Trophoblast cell (in vitro differentiated cells and primary cell): Measurements from ENCODE around the gene PRDX5.

Experiments
- DNase-seq, 2 donors: peaks; one replicate each; pipeline ENCODE4 v3.0.0-alpha.2; 2016
- H2AFZ ChIP-seq: 2 replicates; pipeline ENCODE4 v1.6.1; 2013; ENCODE audit warnings: low read length, moderate library complexity, mild to moderate bottlenecking; ENCODE audit not compliant: insufficient read depth, poor library complexity
- H2AK5ac ChIP-seq: 2 replicates; pipeline ENCODE4 v1.6.1; 2013; ENCODE audit warnings: mild to moderate bottlenecking, low read length
- H2BK120ac ChIP-seq: 2 replicates; pipeline ENCODE4 v1.6.1; 2013; ENCODE audit warnings: low read length, mild to moderate bottlenecking, moderate library complexity; ENCODE audit not compliant: insufficient read depth, poor library complexity
- H2BK12ac ChIP-seq: 2 replicates; pipeline ENCODE4 v1.6.1; 2013; ENCODE audit warnings: mild to moderate bottlenecking, low read length, moderate library complexity
- H2BK5ac ChIP-seq: 2 replicates; pipeline ENCODE4 v1.6.1; 2013; ENCODE audit warnings: low read length, low read depth, moderate library complexity, mild to moderate bottlenecking; ENCODE audit not compliant: poor library complexity
- H3K14ac ChIP-seq: 2 replicates; pipeline ENCODE4 v1.6.1; 2013; ENCODE audit warnings: mild to moderate bottlenecking, low read length
- H3K18ac ChIP-seq: 2 replicates; pipeline ENCODE4 v1.6.1; 2013; ENCODE audit warnings: mild to moderate bottlenecking, low read length
- H3K23ac ChIP-seq: 2 replicates; pipeline ENCODE4 v1.6.1; 2013; ENCODE audit warnings: low read length
- H3K27ac ChIP-seq: 2 replicates; pipeline ENCODE4 v1.5.1; 2013; ENCODE audit warnings: low read depth, mild to moderate bottlenecking, inconsistent platforms, low read length, moderate library complexity
- H3K27me3 ChIP-seq: 2 replicates; pipeline ENCODE4 v1.6.1; 2013; ENCODE audit warnings: inconsistent platforms, mild to moderate bottlenecking, low read length, moderate library complexity; ENCODE audit not compliant: insufficient read depth
- H3K36me3 ChIP-seq, 2 experiments: 1 replicate in 1 of 2; 2 replicates in 1 of 2; pipeline ENCODE4 v1.6.1; 2013; ENCODE audit warnings: low read length in 2 of 2, mild to moderate bottlenecking in 2 of 2, moderate library complexity in 1 of 2; ENCODE audit not compliant: insufficient read depth in 2 of 2, control insufficient read depth in 1 of 2
- H3K4ac ChIP-seq: 2 replicates; pipeline ENCODE4 v1.6.1; 2013; ENCODE audit warnings: low read depth, mild to moderate bottlenecking, low read length, moderate library complexity
- H3K4me1 ChIP-seq, 2 experiments: 1 replicate in 1 of 2; 2 replicates in 1 of 2; pipeline ENCODE4 v1.6.1; 2013; ENCODE audit warnings: low read length in 2 of 2, mild to moderate bottlenecking in 2 of 2, moderate library complexity in 1 of 2; ENCODE audit not compliant: insufficient read depth in 2 of 2, control insufficient read depth in 1 of 2
- H3K4me2 ChIP-seq: 2 replicates; pipeline ENCODE4 v1.6.1; 2013; ENCODE audit warnings: inconsistent platforms, mild to moderate bottlenecking, low read length, moderate library complexity
- H3K4me3 ChIP-seq: 2 replicates; pipeline ENCODE4 v1.5.1; 2013; ENCODE audit warnings: mild to moderate bottlenecking, low read depth, low read length, inconsistent platforms
- H3K79me1 ChIP-seq: one replicate; pipeline ENCODE4 v1.6.1; 2013; ENCODE audit warnings: low read length
- H3K79me2 ChIP-seq: 2 replicates; pipeline ENCODE4 v1.6.1; 2013; ENCODE audit warnings: low read length, mild to moderate bottlenecking; ENCODE audit not compliant: control insufficient read depth, insufficient read depth, poor library complexity
- H3K9ac ChIP-seq: 2 replicates; pipeline ENCODE4 v1.6.1; 2013; ENCODE audit warnings: mild to moderate bottlenecking, low read length
- H3K9me3 ChIP-seq: 2 replicates; pipeline ENCODE4 v1.6.1; 2013; ENCODE audit warnings: low read depth, mild to moderate bottlenecking, control low read depth, inconsistent platforms, low read length; ENCODE audit not compliant: insufficient read depth
- H4K12ac ChIP-seq: 2 replicates; pipeline ENCODE4 v1.6.1; 2013; ENCODE audit warnings: low read depth, mild to moderate bottlenecking, low read length, moderate library complexity
- H4K8ac ChIP-seq: 2 replicates; pipeline ENCODE4 v1.6.1; 2013; ENCODE audit warnings: low read depth, mild to moderate bottlenecking, low read length, moderate library complexity
- H4K91ac ChIP-seq: one replicate; pipeline ENCODE4 v1.6.1; 2013; ENCODE audit warnings: low read depth, mild to moderate bottlenecking, low read length, moderate library complexity
- WGBS: extraction: QIAGEN DNeasy Blood & Tissue Kit; methylation state at CpG from one replicate; pipeline ENCODE4 v1.1.7; 2013; ENCODE audit warnings: missing lambda C conversion rate; ENCODE audit not compliant: insufficient read length, insufficient coverage; ENCODE audit errors: extremely low coverage; 5-methylcytosine and 5-hydroxymethylcytosine counted together

PRDX5 gene

GRCh38 chr11:64275031-64275800, 42.7 kb upstream of the PRDX5 start:
- WGBS = no CpG with 5 or more reads among the region's 15 CpGs
- no peak overlapping the region for H2AK5ac ChIP-seq
- no peak overlapping the region for H3K4me2 ChIP-seq
- peaks cover 21% of the 10 kb centered on the region for H3K79me1 ChIP-seq
- DNase-seq = peak; percentile 97 to 98
- H3K4me3 ChIP-seq = no peak overlapping the region
- H3K23ac ChIP-seq = no peak overlapping the region
- H3K4me1 ChIP-seq = peaks cover 14 to 16% of the 10 kb centered on the region in 2 experiments
- no peak overlapping the region for H4K12ac ChIP-seq
- H3K14ac ChIP-seq = no peak overlapping the region
- no peak overlapping the region for H2AFZ ChIP-seq
- H3K79me2 ChIP-seq = peaks cover 7% of the 10 kb centered on the region
- H4K91ac ChIP-seq = peak overlapping the region; percentile 10
- no peaks in the 10 kb centered on the region for H3K9me3 ChIP-seq
- H3K9ac ChIP-seq = no peak overlapping the region
- peaks cover 19 to 23% of the 10 kb centered on the region in 2 experiments for H3K36me3 ChIP-seq
- H4K8ac ChIP-seq = no peak overlapping the region
- no peak overlapping the region for H3K4ac ChIP-seq
- H3K18ac ChIP-seq = no peak overlapping the region
- H2BK5ac ChIP-seq = peak overlapping the region; percentile 19
- peak overlapping the region; percentile 78 for H3K27ac ChIP-seq
- H2BK12ac ChIP-seq = no peak overlapping the region
- peak overlapping the region; percentile 4 for H2BK120ac ChIP-seq
- no peaks in the 10 kb centered on the region for H3K27me3 ChIP-seq

DNA sequence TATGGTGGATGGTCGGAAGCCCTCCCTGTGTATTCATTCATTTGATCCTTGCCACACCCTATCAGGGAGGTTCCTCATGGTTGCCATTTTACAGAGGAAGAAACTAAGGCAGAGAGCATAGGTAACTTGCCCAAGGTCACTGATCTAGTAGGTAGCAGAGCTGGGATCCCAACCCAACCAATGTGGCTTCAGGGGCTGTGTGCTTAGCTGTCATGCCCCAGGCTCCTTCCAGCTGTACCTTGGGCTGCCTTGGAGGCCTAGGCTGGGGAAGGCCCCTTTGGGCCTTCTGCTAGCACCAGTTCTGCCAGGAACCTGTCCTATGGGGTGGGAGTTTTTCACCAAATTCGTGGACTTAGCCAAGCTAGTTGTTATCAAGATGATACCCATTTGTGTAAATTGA, 42.1 kb upstream of the PRDX5 start:
- H2AFZ ChIP-seq = no peak overlapping the region
- H2BK120ac ChIP-seq = peak overlapping the region; percentile 3
- H2AK5ac ChIP-seq = no peak overlapping the region
- H3K27ac ChIP-seq = peak overlapping the region; percentile 78
- no peak overlapping the region for H3K4me2 ChIP-seq
- H4K12ac ChIP-seq = no peak overlapping the region
- no peak overlapping the region for H3K9ac ChIP-seq
- peak overlapping the region; percentile 10 for H4K91ac ChIP-seq
- no peak overlapping the region for H3K18ac ChIP-seq
- H3K79me2 ChIP-seq = peaks cover 4% of the 10 kb centered on the region
- H3K9me3 ChIP-seq = no peaks in the 10 kb centered on the region
- peaks cover 14 to 16% of the 10 kb centered on the region in 2 experiments for H3K4me1 ChIP-seq
- peaks cover 19 to 23% of the 10 kb centered on the region in 2 experiments for H3K36me3 ChIP-seq
- WGBS = no CpG with 5 or more reads among the region's 2 CpGs
- H2BK12ac ChIP-seq = no peak overlapping the region
- H4K8ac ChIP-seq = no peak overlapping the region
- no peaks in the 10 kb centered on the region for H3K27me3 ChIP-seq
- H3K79me1 ChIP-seq = peaks cover 17% of the 10 kb centered on the region
- no peak overlapping the region for H3K4me3 ChIP-seq
- H2BK5ac ChIP-seq = peak overlapping the region; percentile 16
- no peak overlapping the region for H3K4ac ChIP-seq
- H3K23ac ChIP-seq = no peak overlapping the region
- H3K14ac ChIP-seq = no peak overlapping the region
- DNase-seq = peak; percentile 81

GRCh38 chr11:64276653-64277431, 41.1 kb upstream of the PRDX5 start:
- no CpG with 5 or more reads among the region's 17 CpGs for WGBS
- Histone ChIP-seq H2BK12ac (peak overlapping the region; percentile 32), H2BK5ac (no peak overlapping the region), H3K79me1 (peaks cover 11% of the 10 kb centered on the region), H3K4me1 (peaks cover 14% of the 10 kb centered on the region in 2 experiments), H3K27ac (peak overlapping the region; percentile 38), H2BK120ac (no peak overlapping the region), H3K4me2 (no peak overlapping the region), H3K23ac (no peak overlapping the region), H3K4me3 (no peak overlapping the region), H3K14ac (peak overlapping the region; percentile 46), H3K4ac (no peak overlapping the region), H4K91ac (no peak overlapping the region), H4K12ac (no peak overlapping the region), H3K9me3 (no peaks in the 10 kb centered on the region), H3K18ac (no peak overlapping the region), H2AFZ (no peak overlapping the region), H3K27me3 (no peaks in the 10 kb centered on the region), H2AK5ac (peak overlapping the region; percentile 35), H4K8ac (no peak overlapping the region), H3K36me3 (peaks cover 22 to 23% of the 10 kb centered on the region in 2 experiments), H3K79me2 (no peaks in the 10 kb centered on the region), H3K9ac (no peak overlapping the region)
- DNase-seq = peak; percentile 98

DNA sequence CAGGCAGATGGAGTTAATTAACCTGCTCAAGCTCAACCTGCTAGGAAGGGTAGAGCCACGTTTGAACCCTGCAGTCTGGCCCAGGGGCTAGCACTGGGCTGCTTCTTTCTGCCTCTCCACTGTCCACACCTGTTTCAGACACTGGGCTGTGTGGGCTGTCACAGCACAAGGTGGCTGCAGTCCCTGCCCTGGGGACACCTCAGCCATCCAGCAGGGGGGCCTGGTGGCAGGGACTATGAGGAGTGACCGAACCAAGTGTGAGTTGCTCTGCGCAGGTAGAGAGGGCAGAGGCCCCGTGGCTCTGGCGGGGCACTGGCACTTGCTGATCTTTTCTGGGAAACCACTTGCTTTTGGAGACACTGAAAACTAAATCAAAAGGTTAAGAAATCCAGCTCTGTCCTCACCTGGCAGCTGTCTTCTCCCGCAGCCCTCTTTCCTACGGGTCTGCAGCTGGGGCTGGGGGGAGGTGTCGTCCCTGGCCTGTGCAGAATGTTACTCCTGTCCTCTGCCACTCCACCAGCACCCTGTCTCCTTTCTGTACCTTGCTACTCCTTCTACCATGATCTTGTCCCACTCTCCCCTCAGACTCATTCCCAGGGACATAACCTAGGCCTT, 39.2 kb upstream of the PRDX5 start:
- Histone ChIP-seq H3K14ac (no peak overlapping the region), H2BK120ac (no peak overlapping the region), H3K23ac (peak overlapping the region; percentile 17), H3K79me2 (no peaks in the 10 kb centered on the region), H3K27me3 (no peaks in the 10 kb centered on the region), H4K12ac (no peak overlapping the region), H2AFZ (no peak overlapping the region), H4K91ac (no peak overlapping the region), H3K18ac (no peak overlapping the region), H2AK5ac (no peak overlapping the region), H3K4me1 (peaks cover 14 to 18% of the 10 kb centered on the region in 2 experiments), H4K8ac (no peak overlapping the region), H3K4me2 (no peak overlapping the region), H3K27ac (no peak overlapping the region), H3K79me1 (peaks cover 9% of the 10 kb centered on the region), H3K4ac (no peak overlapping the region), H3K4me3 (no peak overlapping the region), H3K9ac (no peak overlapping the region), H3K9me3 (peaks cover 2% of the 10 kb centered on the region), H2BK12ac (no peak overlapping the region), H2BK5ac (no peak overlapping the region), H3K36me3 (peaks cover 20 to 24% of the 10 kb centered on the region in 2 experiments)
- peak; percentile 78 to 81 for DNase-seq
- no CpG with 5 or more reads among the region's 8 CpGs for WGBS
